ENCODE data around the gene EBLN1. TPM values are rescaled to one million over a fixed set of nuclear protein-coding genes. Genes with fewer than 3 reads are reported as not detected.
A peak's percentile ranks its signal among the peaks of the same experiment; 100 is the strongest.

EBLN1 gene
- total RNA-seq, 1 donor from 2014 or later: not detected

DNA sequence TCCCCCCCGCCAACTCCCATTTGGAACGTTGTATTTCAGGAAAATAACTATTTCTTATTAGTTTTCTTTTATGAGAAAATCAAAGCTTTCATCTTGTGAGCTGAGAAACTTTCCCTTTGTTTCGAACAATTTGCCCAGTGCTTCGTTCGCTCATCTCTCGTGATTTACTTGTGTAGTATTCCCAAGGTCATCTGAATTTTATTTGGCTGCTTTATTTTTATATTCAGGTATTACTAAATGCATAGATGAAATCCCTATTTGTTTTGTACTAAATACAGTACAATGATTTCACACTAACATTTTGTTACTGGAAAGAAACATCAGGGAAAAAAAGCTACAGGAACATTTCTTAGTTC lies 12.0 kb upstream of the EBLN1 start:
- Histone ChIP-seq H3K27ac (no peak overlapping the region), H3K36me3 (no peaks in the 10 kb centered on the region), H4K20me1 (ENCODE audit: low read depth) (no peaks in the 10 kb centered on the region), H2AFZ (replicated peaks) (peak overlapping the region; percentile 98), H3K9me3 (ENCODE audit: low read depth) (no peaks in the 10 kb centered on the region), H3K4me3 (peak overlapping the region; percentile 89), H3K27me3 (peaks cover 12% of the 10 kb centered on the region), H3K9ac (no peak overlapping the region), H3K4me1 (no peaks in the 10 kb centered on the region), H3K4me2 (peak overlapping the region; percentile 83), H3F3A (ENCODE audit: low read depth) (peaks cover 7% of the 10 kb centered on the region), H3K79me2 (ENCODE audit: low read depth) (no peaks in the 10 kb centered on the region)
- peak overlapping the region; percentile 91 for H3K4me3 Mint-ChIP-seq
- peak overlapping the region; percentile 99 for H3K27ac Mint-ChIP-seq
- TF ChIP-seq CTCF (IDR thresholded peaks at IDR 0.05) (no peak), EZH2phosphoT487 (IDR thresholded peaks at IDR 0.05) (no peak), EZH2 (IDR thresholded peaks at IDR 0.05) (no peak)
- peaks cover 8% of the 10 kb centered on the region for H3K27me3 Mint-ChIP-seq (ENCODE audit: insufficient read depth, low read depth)
- H3K36me3 Mint-ChIP-seq: peaks cover 4% of the 10 kb centered on the region
- peaks cover 4% of the 10 kb centered on the region for H3K9me3 Mint-ChIP-seq
- H3K4me1 Mint-ChIP-seq: peaks cover 11% of the 10 kb centered on the region
- no peak for DNase-seq (ENCODE audit: low spot score)

DNA sequence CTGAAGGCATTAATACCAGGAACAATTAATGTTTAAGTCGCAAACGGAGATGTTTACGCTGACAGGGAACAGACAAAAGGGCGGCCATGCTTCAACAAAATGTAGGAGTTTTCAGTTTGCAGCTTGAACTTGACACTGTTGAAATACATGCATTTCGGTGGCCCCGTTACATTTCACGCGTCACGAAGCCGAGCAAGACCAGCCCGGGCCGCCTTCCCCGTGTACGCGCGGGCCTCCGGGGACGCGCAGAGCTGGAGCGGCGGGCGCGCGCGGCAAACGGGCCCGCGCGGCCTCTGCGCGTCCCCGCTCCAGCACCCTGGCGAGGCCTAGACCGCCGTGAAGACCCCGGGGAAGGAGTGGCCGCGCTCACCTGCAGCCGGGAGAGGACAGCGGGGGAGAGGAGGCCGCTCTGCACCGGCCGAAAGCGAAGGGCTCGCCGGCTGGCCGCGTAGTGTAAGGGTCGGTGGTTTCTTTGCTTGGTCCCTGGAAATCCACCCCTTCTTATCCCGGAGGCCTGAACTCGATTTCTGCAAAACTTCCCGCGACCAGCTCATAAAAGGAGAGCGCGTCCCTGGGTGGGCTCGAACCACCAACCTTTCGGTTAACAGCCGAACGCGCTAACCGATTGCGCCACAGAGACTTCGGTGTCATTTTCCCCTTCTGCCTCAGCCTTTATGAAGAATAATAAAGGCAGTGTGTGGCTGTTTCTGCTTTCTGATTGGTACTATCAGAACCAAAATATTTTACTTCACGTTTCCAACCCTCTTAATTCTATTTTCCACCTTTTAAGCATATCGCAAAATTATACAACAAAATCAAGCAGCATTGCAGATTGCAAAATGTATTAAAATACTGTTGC lies 11.4 kb upstream of the EBLN1 start:
- peaks cover 11% of the 10 kb centered on the region for H3K4me1 Mint-ChIP-seq
- DNase-seq (ENCODE audit: low spot score): peak; percentile 90
- peaks cover 7% of the 10 kb centered on the region for H3F3A ChIP-seq (ENCODE audit: low read depth)
- peaks cover 4% of the 10 kb centered on the region for H3K36me3 Mint-ChIP-seq
- H3K9me3 Mint-ChIP-seq: peaks cover 4% of the 10 kb centered on the region
- no peaks in the 10 kb centered on the region for H3K4me1 ChIP-seq
- peak overlapping the region; percentile 91 for H3K4me3 Mint-ChIP-seq
- peaks cover 8% of the 10 kb centered on the region for H3K27me3 Mint-ChIP-seq (ENCODE audit: insufficient read depth, low read depth)
- peak overlapping the region; percentile 98 for H2AFZ ChIP-seq (replicated peaks)
- H3K9me3 ChIP-seq (ENCODE audit: low read depth): no peaks in the 10 kb centered on the region
- H3K27me3 ChIP-seq: peaks cover 12% of the 10 kb centered on the region
- no peaks in the 10 kb centered on the region for H3K79me2 ChIP-seq (ENCODE audit: low read depth)
- peak overlapping the region; percentile 89 for H3K4me3 ChIP-seq
- H3K27ac Mint-ChIP-seq: peak overlapping the region; percentile 99
- H3K36me3 ChIP-seq: no peaks in the 10 kb centered on the region
- peak overlapping the region; percentile 44 for H3K9ac ChIP-seq
- no peak for TF ChIP-seq EZH2phosphoT487 (IDR thresholded peaks at IDR 0.05)
- peak; percentile 13 for TF ChIP-seq EZH2 (IDR thresholded peaks at IDR 0.05)
- H3K4me2 ChIP-seq: peak overlapping the region; percentile 83
- no peaks in the 10 kb centered on the region for H4K20me1 ChIP-seq (ENCODE audit: low read depth)
- peak overlapping the region; percentile 75 for H3K27ac ChIP-seq

DNA sequence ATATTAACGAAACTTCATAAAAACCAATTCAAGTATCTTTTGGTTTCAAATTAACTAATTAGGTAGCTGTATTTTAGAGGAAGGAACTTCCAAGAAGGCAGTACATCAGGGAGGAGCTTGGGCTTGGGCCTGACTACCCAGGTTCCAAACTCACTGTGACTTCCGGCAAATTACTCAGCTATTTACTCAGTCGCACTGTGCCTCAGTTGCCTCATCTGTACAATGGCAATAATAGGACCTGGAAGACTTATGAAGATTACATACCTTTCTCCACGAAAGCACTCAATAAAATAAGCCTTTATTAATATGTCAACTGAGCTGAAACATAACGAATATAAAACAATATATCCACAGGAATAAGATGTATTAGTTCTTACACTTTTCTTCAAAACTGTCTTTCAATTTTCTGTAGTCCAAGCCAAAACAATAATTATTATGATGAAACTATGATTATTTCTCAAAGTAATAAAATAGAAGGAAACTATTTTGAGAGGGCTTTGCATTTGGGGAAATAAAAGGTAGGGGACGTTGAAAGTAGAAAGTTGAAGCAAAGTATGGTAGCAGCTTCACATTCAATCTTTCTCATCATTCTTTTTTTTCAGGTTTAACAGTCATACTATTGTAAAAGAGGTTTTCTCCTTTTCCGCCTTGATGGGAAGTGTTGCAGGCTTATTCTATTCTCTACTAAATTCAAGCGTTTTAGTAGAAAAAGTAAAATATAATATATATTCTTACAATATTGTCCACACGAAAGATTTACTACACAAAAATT lies 10.5 kb upstream of the EBLN1 start:
- no peak for TF ChIP-seq EZH2 (IDR thresholded peaks at IDR 0.05)
- H3K27ac Mint-ChIP-seq: no peak overlapping the region
- no peaks in the 10 kb centered on the region for H3K79me2 ChIP-seq (ENCODE audit: low read depth)

DNA sequence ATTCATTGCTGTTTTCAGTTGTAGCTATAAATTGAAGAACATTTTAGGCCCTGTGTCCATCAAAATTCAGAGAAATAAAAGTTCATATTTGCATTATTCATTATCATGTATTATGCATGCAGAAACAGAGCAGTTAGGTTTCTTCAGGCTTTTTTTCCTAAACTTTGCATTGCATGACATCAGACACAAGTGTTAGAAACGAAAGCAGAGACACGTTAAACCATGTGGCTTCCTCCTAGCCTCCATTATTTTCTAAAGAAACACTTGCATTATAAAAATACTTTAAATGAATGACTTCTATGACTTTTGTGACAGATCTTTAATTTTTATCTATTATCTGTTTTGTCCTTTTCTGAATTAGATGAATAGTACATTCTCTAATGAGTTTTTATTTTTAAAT lies 8.8 kb upstream of the EBLN1 start:
- peaks cover 8% of the 10 kb centered on the region for H3K9me3 Mint-ChIP-seq
- H2AFZ ChIP-seq (replicated peaks): no peak overlapping the region
- no peaks in the 10 kb centered on the region for H3K36me3 ChIP-seq
- DNase-seq (ENCODE audit: low spot score): no peak
- peaks cover 7% of the 10 kb centered on the region for H3F3A ChIP-seq (ENCODE audit: low read depth)
- no peaks in the 10 kb centered on the region for H3K9me3 ChIP-seq (ENCODE audit: low read depth)
- H3K4me3 Mint-ChIP-seq: no peak overlapping the region
- no peaks in the 10 kb centered on the region for H3K79me2 ChIP-seq (ENCODE audit: low read depth)
- no peak overlapping the region for H3K27ac ChIP-seq
- TF ChIP-seq EZH2phosphoT487 (IDR thresholded peaks at IDR 0.05): no peak
- no peak for TF ChIP-seq EZH2 (IDR thresholded peaks at IDR 0.05)
- TF ChIP-seq CTCF (IDR thresholded peaks at IDR 0.05): no peak
- H3K27me3 ChIP-seq: peaks cover 12% of the 10 kb centered on the region
- H3K36me3 Mint-ChIP-seq: peaks cover 4% of the 10 kb centered on the region
- H3K4me1 Mint-ChIP-seq: peaks cover 11% of the 10 kb centered on the region
- H3K9ac ChIP-seq: no peak overlapping the region
- H3K27ac Mint-ChIP-seq: no peak overlapping the region
- no peak overlapping the region for H3K4me3 ChIP-seq
- no peak overlapping the region for H3K4me2 ChIP-seq
- no peaks in the 10 kb centered on the region for H4K20me1 ChIP-seq (ENCODE audit: low read depth)
- H3K27me3 Mint-ChIP-seq (ENCODE audit: insufficient read depth, low read depth): peaks cover 8% of the 10 kb centered on the region
- no peaks in the 10 kb centered on the region for H3K4me1 ChIP-seq

More for the DNA sequence above, 10.5 kb upstream of the EBLN1 start:
- H3K27me3 Mint-ChIP-seq (ENCODE audit: insufficient read depth, low read depth): peaks cover 8% of the 10 kb centered on the region
- Histone ChIP-seq H3K27ac (no peak overlapping the region), H3F3A (ENCODE audit: low read depth) (peaks cover 7% of the 10 kb centered on the region), H3K4me1 (no peaks in the 10 kb centered on the region), H3K27me3 (peaks cover 12% of the 10 kb centered on the region), H3K9me3 (ENCODE audit: low read depth) (no peaks in the 10 kb centered on the region), H3K4me2 (peak overlapping the region; percentile 83), H2AFZ (replicated peaks) (peak overlapping the region; percentile 84), H4K20me1 (ENCODE audit: low read depth) (no peaks in the 10 kb centered on the region), H3K9ac (no peak overlapping the region), H3K36me3 (no peaks in the 10 kb centered on the region), H3K4me3 (peak overlapping the region; percentile 89)
- peaks cover 4% of the 10 kb centered on the region for H3K36me3 Mint-ChIP-seq
- peak overlapping the region; percentile 91 for H3K4me3 Mint-ChIP-seq
- DNase-seq (ENCODE audit: low spot score): no peak
- peaks cover 11% of the 10 kb centered on the region for H3K4me1 Mint-ChIP-seq
- H3K9me3 Mint-ChIP-seq: peaks cover 4% of the 10 kb centered on the region
